ENCODE measurements around the gene GPATCH4.
A peak's percentile ranks its signal among the peaks of the same experiment; 100 is the strongest.
"Not testable (repeated sequence)": the region's sequence is repeated elsewhere in the genome, so short reads cannot be mapped to it uniquely, and the experiment has no call there.

The GPATCH4 gene

DNA sequence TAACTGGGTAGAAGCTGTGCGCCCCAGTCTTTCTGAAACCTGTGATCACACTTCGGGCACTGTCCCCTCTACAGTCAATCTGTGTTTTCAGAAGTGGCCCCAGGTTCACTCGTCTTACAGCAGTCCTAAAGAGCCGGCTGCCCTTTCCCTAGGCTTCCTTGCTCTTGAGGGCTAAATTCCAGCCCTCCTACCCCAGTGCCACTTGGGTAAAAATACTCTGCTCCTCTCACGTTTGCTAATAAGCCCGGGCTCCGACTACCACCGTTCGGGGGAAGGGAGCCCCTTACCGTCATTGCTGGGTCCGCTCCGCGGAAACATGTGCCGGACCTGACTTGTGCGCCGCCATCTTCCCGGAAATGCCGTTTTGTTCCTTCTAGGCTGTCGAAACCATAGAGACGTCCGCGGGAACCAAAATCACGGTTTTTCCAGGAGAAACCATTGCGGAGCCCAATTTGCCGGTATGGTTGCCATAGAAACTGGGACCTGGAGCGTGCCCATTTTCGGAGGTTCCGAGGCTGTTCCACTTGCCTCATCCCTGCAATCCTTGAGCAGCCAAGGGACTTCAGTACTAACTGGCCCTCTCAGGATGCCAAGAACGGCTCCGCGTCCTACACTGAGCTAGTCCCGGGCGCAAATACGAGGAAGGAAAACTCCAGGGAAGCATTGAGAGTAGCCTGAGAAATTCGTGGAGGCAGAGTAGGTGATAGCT is at the start of gene GPATCH4:
Gene GPATCH4, minus strand, starts transcription at position 358 of the 709 bp plus-strand sequence.
- DNase-seq: peak; percentile 98

DNA sequence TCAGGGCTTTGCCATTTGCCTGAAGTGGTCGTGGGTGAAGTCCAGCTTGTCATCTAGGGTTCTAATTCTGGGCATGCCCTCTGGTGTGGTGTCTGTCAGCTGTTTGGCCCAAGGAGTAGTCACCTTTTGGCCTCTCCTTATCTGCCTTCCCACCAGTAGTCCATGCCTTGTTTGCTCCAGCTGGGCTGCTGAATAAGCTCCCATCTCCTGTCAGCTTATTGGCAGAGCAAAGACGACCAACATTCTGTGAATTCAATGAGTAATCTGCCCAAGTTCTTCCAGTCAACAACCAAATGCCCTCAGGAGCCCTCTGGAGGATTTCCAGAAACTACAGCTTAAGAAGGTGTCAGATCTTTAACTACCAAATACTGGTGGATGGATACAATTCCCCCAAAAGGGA is 47.7 kb upstream of the GPATCH4 start:
- DNase-seq: no peak

DNA sequence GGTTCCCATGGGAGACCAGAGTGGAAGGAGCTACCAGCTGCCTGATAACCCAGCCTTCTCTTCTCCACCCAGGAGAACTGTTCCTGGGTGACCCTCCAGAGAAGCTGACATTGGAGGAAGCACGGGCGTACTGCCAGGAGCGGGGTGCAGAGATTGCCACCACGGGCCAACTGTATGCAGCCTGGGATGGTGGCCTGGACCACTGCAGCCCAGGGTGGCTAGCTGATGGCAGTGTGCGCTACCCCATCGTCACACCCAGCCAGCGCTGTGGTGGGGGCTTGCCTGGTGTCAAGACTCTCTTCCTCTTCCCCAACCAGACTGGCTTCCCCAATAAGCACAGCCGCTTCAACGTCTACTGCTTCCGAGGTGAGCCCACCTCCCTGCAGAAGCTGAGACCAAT is 47.2 kb upstream of the GPATCH4 start:
- no peak for DNase-seq

DNA sequence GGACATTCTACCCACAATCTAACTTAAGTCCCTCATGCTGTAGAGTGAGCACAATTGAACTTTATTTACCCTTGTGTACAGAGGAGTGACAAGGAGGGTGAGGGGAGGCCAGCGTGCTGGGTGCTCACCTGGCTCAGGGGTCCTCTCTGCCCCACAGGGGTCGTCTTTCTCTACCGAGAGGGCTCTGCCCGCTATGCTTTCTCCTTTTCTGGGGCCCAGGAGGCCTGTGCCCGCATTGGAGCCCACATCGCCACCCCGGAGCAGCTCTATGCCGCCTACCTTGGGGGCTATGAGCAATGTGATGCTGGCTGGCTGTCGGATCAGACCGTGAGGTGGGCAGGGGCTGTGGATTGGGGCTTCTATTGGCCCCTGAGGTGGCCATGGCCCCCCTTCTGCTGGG is 46.1 kb upstream of the GPATCH4 start:
- no peak for DNase-seq

DNA sequence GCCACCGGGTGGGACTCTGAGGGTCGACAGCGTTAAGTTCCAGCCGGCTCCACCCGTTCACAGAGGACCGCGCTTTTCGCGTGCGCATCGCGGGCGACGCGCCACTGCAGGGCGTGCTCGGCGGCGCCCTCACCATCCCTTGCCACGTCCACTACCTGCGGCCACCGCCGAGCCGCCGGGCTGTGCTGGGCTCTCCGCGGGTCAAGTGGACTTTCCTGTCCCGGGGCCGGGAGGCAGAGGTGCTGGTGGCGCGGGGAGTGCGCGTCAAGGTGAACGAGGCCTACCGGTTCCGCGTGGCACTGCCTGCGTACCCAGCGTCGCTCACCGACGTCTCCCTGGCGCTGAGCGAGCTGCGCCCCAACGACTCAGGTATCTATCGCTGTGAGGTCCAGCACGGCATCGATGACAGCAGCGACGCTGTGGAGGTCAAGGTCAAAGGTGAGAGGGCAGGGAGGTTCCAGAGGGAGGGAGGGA is 45.5 kb upstream of the GPATCH4 start:
- DNase-seq: no peak

DNA sequence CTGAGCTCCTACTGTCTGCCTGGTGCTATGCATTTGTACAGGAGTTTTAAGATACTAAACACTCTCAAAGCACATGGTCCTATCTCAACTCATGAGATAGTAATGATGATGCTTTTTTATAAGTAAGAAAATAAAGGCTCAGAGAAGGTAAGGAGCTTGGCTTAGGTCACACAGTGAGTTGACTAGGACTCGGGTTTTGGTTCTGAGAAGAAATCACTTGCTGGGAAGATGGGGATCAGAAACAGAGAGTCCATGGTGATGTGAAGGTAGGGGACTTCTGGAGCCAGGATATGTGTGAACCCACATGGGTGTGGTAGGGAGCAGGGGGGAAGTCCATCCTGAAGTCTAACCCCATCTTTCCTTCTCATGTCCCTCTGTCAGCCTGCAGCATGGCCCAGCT is 44.4 kb upstream of the GPATCH4 start:
- no peak for DNase-seq

DNA sequence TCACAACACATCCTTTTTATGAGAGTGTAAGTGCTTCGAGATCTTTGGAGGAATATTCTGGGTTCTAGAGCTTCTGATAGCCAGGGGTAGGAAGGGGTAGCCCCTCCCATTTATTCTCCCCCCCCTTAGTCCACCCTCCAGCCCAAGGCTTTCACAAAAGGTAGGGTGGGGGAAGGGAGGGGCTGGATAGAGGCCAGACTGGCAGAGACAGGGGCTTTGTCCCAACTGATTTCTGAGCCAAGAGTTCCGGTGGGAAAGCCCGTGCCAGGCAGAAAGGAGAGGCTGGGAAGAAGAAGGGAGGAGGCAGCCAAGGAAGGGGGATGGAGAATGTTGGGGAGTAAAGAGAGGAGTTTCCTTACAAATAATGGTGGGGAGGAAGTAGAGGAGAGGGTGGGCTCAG is 43.8 kb upstream of the GPATCH4 start:
- no peak for DNase-seq

DNA sequence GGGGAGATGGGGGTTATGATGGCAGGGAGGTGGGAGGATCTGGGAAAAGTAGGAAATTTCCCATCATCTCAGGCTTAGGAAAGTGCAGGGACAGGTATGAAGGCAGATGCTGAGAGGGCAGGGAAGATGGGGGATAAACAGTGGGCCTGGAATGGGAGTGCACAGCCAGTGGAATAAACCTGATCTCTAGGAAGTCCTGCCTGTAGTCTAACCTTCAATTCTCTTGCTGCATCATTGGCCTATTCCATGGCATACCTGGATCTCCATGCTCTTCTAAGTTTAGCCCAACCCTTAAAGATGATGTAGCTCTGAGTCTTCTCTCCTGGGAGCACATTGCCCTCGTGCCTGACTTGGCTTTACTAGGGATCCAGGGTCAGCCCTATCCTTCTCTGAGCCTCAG is 43.4 kb upstream of the GPATCH4 start:
- DNase-seq: no peak

DNA sequence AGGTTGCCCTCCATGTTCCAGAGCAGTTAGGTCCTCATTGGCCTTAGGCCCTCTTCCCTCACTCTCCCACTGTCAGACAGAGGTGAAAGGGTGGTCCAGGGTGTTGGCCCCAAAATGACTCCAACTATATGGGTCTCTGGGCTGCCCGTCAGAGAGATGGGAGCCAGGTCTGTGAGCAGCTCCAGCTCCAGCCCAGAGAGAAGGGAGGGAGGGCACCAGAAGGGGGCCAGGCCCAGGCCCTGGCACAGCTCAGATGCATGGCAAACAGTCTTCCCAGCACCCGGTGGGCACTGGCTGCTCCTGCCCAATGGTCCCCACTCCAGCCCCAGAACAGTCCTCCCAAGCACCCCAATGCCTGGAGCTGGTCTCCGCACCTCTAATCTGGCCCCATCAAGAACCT is 42.9 kb upstream of the GPATCH4 start:
- no peak for DNase-seq

DNA sequence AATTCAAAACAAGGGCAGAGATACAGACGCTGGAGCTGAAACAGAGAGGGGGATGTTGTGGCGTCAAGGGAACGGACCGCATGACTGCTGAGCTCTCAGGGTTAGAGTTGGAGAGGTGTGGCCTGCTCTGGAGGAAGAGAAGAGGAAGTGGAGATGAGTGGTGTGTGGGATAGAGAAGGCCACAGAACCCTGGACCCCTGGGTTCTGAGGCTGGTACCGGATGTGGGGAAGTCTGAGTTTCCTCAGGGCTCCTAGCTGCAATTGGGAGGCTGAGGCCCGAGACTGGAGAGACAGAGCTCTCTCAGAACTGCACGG is 42.5 kb upstream of the GPATCH4 start:
- no peak for DNase-seq

DNA sequence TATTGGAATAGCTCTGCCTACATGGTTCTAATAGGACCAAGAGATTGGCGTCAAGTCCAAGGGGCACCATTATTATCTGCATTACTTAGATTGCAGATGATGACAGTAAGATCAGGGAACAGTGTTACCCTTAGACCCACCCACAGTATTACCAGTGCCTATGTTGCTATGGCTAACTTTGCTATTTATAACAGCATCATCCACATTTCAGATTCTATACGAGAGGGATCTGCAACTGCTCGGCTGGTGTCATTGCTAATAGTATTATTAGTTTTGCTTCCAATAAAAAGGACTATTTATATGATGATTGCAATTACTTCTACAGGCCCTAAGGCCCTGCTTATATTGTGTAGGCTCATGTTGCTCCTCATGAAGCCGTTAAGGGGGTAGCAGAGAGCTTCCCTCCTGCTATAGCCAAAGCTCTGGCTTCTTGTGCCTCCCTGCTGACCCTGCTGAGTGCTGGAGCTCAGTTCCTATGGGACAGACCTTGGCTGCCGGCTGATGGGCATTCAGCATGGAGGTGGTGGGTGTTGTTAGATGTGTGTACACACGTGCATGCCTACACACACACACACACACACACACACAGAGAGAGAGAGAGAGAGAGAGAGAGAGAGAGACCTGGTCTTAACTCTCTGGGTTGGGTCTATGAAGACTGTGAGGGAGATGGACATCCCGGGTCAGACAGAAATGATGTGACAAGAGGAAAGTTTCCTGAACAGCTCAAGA is 41.9 kb upstream of the GPATCH4 start:
- no peak for DNase-seq

DNA sequence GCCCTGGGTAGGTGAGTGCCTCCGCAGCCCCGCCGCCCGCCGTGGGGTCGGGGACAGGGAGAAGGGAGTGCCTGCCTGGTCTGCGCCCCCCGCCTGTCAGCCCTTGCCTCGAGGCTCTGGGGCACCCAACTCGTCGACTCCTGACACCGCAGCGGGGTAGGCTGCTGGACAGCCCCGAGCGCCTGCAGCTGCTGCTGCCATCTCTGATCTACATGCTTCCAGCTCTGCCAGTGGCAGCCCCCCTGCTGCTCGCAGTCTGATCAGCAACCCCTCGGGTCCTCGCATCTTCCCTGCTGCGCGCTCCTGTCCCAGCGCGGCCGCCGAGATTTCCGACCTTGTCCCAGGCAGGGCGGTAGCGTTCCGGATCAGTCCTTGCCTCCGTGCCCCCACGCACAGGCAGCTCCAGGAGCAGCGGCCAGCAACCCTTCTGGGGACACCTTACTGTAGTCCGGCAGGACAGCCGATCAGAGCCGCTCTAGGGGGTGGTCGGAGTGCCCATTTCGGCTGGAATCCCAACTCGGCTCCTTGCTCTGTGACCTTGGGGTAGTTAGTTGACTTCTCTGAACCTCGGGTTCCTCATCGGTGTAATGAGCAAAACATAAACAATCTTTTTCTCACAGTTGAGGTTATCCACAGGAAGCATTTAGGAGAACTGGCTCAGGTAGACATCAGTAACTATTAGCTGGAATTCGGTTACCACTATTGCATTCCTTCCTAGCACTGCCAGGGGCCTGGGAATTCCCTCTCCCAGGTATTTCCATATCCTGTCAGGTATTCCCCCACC is 41.2 kb upstream of the GPATCH4 start:
- DNase-seq: no peak

DNA sequence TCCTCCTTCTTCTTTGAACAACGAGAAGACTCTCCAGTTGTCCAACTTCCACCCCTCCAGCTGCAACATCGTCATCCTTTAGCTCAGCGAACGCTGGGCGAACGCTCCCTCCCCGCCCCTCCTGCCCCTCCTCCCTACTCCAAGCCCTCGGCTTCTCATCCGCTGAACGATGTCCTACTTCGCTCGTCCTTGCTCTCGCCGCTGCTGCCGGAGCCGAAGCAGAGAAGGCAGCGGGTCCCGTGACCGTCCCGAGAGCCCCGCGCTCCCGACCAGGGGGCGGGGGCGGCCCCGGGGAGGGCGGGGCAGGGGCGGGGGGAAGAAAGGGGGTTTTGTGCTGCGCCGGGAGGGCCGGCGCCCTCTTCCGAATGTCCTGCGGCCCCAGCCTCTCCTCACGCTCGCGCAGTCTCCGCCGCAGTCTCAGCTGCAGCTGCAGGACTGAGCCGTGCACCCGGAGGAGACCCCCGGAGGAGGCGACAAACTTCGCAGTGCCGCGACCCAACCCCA is 40.5 kb upstream of the GPATCH4 start, which contains the start of gene BCAN:
Gene BCAN, plus strand, starts transcription at position 357 of the 504 bp plus-strand sequence. CDS start 3,938 bp downstream, outside the sequence.
- no peak for DNase-seq

DNA sequence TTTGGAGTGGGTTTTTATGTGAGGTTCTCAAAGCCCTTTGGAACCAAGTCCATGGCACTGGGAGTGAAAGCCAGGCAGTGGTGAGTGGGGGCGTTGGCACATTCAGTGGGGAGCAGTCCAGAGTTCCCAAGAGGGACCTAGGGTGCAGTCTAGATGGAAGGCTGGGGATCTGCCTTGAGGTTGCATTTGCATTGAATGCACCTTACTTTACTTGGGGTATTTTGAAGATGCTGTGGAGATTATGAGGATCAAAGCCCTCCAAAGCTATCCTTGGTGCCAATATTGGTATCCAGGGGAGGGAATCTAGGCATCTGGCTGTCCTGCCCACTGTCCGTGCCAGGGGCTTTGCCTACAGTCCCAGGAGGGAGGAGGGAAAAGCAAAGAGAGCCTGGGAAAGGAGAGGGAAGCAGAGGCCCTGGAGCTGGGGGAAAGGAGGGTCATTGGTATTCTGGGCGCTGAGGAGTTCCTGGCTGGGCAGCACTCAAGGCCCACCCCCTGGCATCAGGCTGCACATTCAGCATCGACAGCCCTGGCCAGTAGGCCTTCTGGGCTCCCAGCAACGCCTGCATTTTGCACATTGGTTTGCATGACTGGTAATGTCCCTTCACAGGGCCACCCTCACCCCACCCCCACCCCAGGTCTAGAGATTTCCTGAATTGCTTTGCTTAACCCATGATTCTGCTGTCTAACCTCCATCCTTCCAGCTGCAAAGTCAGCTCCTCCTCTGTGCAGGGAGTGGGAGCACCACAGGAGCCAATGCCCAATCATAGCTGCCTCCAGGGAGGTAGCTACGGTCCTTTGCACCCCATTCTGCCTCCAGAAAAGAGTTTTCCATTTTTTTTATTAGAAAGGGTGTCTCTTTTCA is 39.8 kb upstream of the GPATCH4 start:
- no peak for DNase-seq

DNA sequence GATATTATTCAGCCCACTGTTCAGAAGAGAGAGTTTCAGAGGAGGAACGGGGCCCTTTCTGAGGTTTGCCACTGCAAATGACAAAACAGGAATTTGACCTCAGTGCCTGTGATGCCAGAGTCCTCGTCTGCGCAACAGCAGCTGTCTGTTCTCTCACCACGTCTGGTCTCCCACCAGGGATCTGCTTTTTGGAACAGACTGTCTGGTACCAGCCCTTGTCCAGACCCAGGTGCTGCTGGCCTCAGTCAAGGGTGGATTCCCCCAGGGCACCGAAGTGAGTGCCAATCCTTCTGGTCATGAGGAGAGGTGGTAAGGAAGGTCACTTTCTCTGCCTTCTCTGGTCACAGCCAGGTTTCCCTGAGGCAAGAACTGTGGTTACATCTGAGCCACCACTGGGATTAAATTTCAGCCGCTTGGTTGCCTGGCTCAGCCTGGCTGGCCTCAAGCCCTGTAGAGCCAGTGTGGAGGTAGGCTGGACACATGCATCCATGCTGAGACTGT is 38.4 kb upstream of the GPATCH4 start:
- DNase-seq: no peak

DNA sequence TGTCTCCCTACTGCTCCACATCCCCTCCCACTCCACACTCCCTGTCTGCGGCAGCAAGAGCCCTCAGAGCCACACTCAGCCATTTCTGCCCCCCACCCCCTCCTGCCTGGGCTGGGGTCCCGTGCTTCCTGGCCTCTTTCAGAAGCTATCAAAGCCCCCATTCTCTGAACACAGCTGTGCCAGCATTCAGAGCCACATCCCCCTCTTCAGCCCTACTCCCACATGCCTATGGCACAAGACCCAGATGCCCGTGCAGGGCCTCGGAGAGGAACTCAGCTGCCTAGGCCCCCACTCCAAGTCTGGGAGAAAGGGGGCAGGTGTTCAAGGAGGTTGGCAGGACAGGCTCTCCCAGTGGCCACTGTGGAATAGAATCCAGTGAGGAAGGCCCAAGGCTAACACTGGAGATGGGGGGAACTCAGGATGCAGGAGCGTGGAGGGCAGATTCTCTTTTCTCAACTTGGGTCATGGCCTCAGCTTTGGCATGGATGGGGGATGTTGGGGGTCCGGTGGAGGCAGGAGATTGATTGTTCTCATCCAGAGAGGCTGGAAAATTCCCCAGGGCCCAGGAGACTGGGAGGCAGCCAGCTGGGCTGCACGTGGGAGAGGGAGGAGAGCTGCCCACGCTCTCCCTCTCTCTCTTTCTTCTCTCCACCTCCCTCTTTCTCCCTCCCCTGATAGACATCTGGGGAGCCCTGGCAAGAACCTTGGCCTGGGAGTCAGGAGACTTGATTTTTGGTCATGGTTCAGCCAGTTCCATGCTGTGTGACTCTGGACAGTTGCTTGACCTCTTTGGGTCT is 37.1 kb upstream of the GPATCH4 start:
- no peak for DNase-seq

DNA sequence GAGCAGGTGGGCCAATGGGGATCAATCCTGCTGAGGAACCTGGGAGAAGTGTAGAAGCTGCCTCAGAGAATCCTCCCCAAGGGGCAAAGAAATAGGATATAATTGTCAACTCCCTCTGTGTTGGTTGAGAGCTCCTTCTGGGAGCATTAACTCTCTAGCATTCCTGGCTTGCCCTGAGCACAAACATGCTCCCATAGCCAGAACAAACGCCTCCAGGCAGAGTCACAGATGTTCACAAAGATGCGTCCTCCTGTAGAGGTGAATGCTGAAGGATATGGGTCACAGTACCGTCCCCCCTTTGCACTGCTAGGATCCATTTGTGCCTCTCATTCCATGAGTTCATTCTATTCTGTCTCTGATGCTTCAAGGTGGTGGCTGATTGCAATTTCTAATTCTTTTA is 31.1 kb upstream of the GPATCH4 start:
- no peak for DNase-seq

DNA sequence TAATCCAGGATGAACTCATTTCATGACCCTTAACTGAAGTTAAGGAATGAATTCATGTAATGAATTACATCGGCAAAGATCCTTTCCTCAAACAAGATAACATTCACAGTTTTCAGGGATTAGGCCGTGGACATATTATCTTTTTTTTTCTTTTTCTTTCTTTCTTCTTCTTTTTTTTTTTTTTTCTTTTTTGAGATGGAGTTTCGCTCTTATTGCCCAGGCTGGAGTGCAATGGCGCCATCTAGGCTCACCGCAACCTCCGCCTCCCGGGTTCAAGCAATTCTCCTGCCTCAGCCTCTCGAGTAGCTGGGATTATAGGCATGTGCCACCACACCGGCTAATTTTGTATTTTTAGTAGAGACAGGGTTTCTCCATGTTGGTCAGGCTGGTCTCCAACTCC is 29.9 kb upstream of the GPATCH4 start:
- not testable (repeated sequence) for DNase-seq

DNA sequence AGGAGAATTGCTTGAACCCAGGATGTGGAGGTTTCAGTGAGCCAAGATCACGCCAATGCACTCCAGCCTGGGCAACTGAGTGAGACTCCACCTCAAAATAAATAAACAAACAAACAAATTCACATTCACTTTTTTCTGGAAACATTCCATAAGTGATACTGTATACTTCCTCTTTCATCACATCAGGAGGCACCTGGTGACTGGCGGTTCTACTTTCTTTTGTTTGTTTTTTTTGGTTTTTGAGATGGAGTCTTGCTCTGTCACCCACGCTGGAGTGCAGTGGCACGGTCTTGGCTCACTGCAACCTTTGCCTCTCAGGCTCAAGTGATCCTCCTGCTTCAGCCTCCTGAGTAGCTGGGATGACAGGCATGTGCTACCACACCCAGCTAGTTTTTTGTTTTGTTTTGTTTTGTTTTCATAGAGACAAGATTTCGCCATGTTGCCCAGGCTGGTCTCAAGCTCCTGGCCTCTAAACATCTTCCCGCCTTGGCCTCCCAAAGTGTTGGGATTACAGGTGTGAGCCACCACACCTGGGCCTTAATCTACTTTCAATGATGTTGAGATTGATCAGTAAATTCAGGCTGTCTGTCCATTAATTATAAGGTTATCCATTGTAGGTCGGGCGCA is 28.7 kb upstream of the GPATCH4 start:
- no peak for DNase-seq

DNA sequence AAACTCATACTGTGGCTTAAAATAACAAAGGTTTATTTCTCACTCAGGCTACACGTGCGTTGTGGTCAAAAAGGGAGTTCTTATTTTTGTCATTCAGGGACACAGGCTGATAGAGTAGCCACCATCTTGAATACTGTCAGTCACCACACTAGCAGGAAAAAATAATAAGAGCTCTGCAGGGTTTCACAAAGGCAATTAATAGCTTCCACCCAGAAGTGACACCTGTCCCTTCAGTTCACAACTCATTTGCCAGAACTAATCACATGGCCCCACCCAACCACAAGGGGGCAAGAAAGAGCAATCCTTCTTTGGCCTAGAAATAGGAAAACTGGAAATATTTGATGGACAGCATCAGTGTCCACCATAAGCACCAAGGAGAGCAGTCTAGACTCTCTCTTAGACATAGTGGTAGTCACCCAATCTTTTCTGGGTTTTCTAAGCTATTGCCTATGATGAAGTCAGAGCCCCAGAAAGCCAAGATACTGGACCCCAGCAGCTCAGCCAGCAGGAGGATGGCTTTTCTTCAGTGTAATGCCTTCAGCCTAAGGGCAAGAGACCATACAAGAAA is 26.1 kb upstream of the GPATCH4 start:
- DNase-seq: peak; percentile 91

DNA sequence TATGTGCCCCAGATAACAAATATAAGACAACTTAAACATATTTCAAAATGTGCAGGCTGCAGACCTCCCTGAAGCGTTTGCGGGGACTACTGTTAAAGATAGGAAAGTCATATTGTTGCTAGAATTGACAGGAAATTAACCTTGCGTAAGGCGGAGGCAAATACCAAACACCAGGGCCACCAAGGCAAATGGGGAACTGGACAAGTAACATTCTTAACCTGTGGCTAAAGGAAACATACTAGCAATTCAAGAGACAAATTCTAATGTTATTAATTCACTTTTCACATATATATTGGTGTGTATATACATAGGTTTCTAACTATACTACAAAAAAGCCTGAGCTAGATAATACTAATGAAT is 24.8 kb upstream of the GPATCH4 start:
- DNase-seq: no peak

All from NCI-H1694 (cell line).